MCF 10A (cell line): ENCODE data around the gene C7orf57. TPM values are rescaled to one million over a fixed set of nuclear protein-coding genes. Genes with fewer than 3 reads are reported as not detected.
A peak's percentile ranks its signal among the peaks of the same experiment; 100 is the strongest.

Source experiments
- BruUV-seq: library from RNA; stranded (reverse); fragments of 400-500 nt; replicated peaks from 2 replicates; lab custom pipeline; 2021; lab: Mats Ljungman, UMichigan
- CTCF ChIA-PET: fragments of 300-600 bp; sonication (Branson Sonifier 250); formaldehyde crosslinking; extraction: SDS; loops from one replicate; lab custom pipeline; 2021; ENCODE audit warnings: antibody characterized with exemption, inconsistent platforms; lab: Yijun Ruan, JAX
- POLR2A ChIA-PET: fragments of 300-600, 350-650 bp; sonication (Branson Sonifier 250); formaldehyde crosslinking; extraction: SDS; loops from one replicate; lab custom pipeline; 2020; ENCODE audit warnings: antibody characterized with exemption, inconsistent platforms; lab: Yijun Ruan, JAX
- DNase-seq: peaks from one replicate; pipeline ENCODE4 v3.0.0-alpha.2; 2018; ENCODE audit not compliant: unreplicated experiment
- H3K27ac Mint-ChIP-seq: one replicate; pipeline ENCODE4 v1.8.0; 2022; ENCODE audit warnings: mild to moderate bottlenecking, low read depth, mixed read lengths; ENCODE audit not compliant: unreplicated experiment
- H3K27me3 Mint-ChIP-seq: one replicate; pipeline ENCODE4 v1.8.0; 2022; ENCODE audit warnings: mixed read lengths; ENCODE audit not compliant: insufficient read depth, unreplicated experiment
- H3K36me3 Mint-ChIP-seq: one replicate; pipeline ENCODE4 v1.8.0; 2022; ENCODE audit warnings: mild to moderate bottlenecking, moderate library complexity, mixed read lengths; ENCODE audit not compliant: insufficient read depth, unreplicated experiment
- H3K4me1 Mint-ChIP-seq: one replicate; pipeline ENCODE4 v1.8.0; 2022; ENCODE audit warnings: mixed read lengths; ENCODE audit not compliant: insufficient read depth, unreplicated experiment
- H3K4me3 Mint-ChIP-seq: one replicate; pipeline ENCODE4 v1.8.0; 2022; ENCODE audit warnings: mild to moderate bottlenecking, moderate library complexity, mixed read lengths; ENCODE audit not compliant: unreplicated experiment
- H3K9me3 Mint-ChIP-seq: one replicate; pipeline ENCODE4 v1.8.0; 2022; ENCODE audit warnings: mixed read lengths; ENCODE audit not compliant: unreplicated experiment
- CTCF ChIP-seq: fragments of 200-600 bp; IDR thresholded peaks from one replicate; pipeline ENCODE4 v1.8.0; 2022; ENCODE audit warnings: antibody characterized with exemption, mild to moderate bottlenecking; ENCODE audit not compliant: unreplicated experiment
- intact Hi-C: fragments of 100-400 bp; cut with micrococcal nuclease; formaldehyde crosslinking; loops from 2 replicates; pipeline ENCODE4 v1.14.1; 2022
- total RNA-seq: library from RNA; stranded (reverse); gene quantifications from 2 replicates; pipeline ENCODE4 v1.2.3, GENCODE V29; 2022

Gene C7orf57
- total RNA-seq, 1 experiment from 2014 or later = 0.37 TPM

GRCh38 chr7:48011951-48012350, 23.4 kb upstream of the C7orf57 start:
- intact Hi-C loops = no loop called here
- TF ChIP-seq CTCF = no peak
- Mint-ChIP-seq H3K9me3 (no peaks in the 10 kb centered on the region), H3K4me3 (no peak overlapping the region), H3K27ac (no peak overlapping the region), H3K36me3 (peaks cover 6% of the 10 kb centered on the region), H3K27me3 (no peaks in the 10 kb centered on the region), H3K4me1 (no peaks in the 10 kb centered on the region)
- no peak for DNase-seq
- CTCF ChIA-PET = interaction anchor here (1.3 to 1.5 kb wide), 2 partner anchors 15 to 23 kb away, joined by 4 read pairs; no protein-coding TSS in a partner anchor
- no TSS peak for BruUV-seq
- POLR2A ChIA-PET = no interaction called here

- no peak for TF ChIP-seq CTCF
- Mint-ChIP-seq H3K36me3 (no peaks in the 10 kb centered on the region), H3K27ac (no peak overlapping the region), H3K4me3 (no peak overlapping the region), H3K4me1 (no peaks in the 10 kb centered on the region), H3K9me3 (peaks cover 13% of the 10 kb centered on the region), H3K27me3 (peaks cover 16% of the 10 kb centered on the region)
- ChIA-PET POLR2A (no interaction called here), CTCF (no interaction called here)
- no TSS peak for BruUV-seq
- intact Hi-C loops = no loop called here
- no peak for DNase-seq
Measured at GRCh38 chr7:48016641-48017040, 18.7 kb upstream of the C7orf57 start.

- H3K36me3 Mint-ChIP-seq = no peaks in the 10 kb centered on the region
- ChIA-PET CTCF (no interaction called here), POLR2A (no interaction called here)
- no peak overlapping the region for H3K4me3 Mint-ChIP-seq
- H3K27me3 Mint-ChIP-seq = peaks cover 16% of the 10 kb centered on the region
- BruUV-seq = no TSS peak
- no peak for TF ChIP-seq CTCF
- H3K9me3 Mint-ChIP-seq = peaks cover 13% of the 10 kb centered on the region
- no peak overlapping the region for H3K27ac Mint-ChIP-seq
- H3K4me1 Mint-ChIP-seq = no peaks in the 10 kb centered on the region
- intact Hi-C loops = no loop called here
- no peak for DNase-seq
Measured at GRCh38 chr7:48017674-48018073, 17.7 kb upstream of the C7orf57 start.

- intact Hi-C loops = no loop called here
- Mint-ChIP-seq H3K9me3 (no peaks in the 10 kb centered on the region), H3K4me3 (no peak overlapping the region), H3K27me3 (no peaks in the 10 kb centered on the region), H3K27ac (no peak overlapping the region), H3K36me3 (peaks cover 6% of the 10 kb centered on the region), H3K4me1 (no peaks in the 10 kb centered on the region)
- ChIA-PET CTCF (interaction anchor here (1.2 kb wide), 1 partner anchor 37 kb away, joined by 4 read pairs; no protein-coding TSS in a partner anchor), POLR2A (interaction anchor here (0.8 to 1.0 kb wide), 3 partner anchors 9 to 33 kb away, joined by 3 to 5 read pairs (median 3); no protein-coding TSS in a partner anchor)
- no TSS peak for BruUV-seq
- TF ChIP-seq CTCF = no peak
- peak; percentile 24 for DNase-seq
Measured at GRCh38 chr7:48025624-48026023, 9.7 kb upstream of the C7orf57 start.
